Right renal pelvis (tissue), 4 donors: ENCODE data around the gene SMG5. TPM values are rescaled to one million over a fixed set of nuclear protein-coding genes. Genes with fewer than 3 reads are reported as not detected.
"Not testable (repeated sequence)": the region's sequence is repeated elsewhere in the genome, so short reads cannot be mapped to it uniquely, and the experiment has no call there.

Experiments
- DNase-seq, 4 donors: peaks; one replicate each; pipeline ENCODE4 v3.0.0-alpha.2; 2013; ENCODE audit warnings: low read depth in 4 of 4, low spot score in 3 of 4, missing footprints in 1 of 4
- polyA plus RNA-seq, 4 donors: library from polyadenylated mRNA; unstranded; fragments of 120-200 nt; gene quantifications; one replicate each; pipeline ENCODE4 v1.2.1, GENCODE V29; 2013; ENCODE audit not compliant: insufficient read length in 4 of 4

The SMG5 gene, protein sequence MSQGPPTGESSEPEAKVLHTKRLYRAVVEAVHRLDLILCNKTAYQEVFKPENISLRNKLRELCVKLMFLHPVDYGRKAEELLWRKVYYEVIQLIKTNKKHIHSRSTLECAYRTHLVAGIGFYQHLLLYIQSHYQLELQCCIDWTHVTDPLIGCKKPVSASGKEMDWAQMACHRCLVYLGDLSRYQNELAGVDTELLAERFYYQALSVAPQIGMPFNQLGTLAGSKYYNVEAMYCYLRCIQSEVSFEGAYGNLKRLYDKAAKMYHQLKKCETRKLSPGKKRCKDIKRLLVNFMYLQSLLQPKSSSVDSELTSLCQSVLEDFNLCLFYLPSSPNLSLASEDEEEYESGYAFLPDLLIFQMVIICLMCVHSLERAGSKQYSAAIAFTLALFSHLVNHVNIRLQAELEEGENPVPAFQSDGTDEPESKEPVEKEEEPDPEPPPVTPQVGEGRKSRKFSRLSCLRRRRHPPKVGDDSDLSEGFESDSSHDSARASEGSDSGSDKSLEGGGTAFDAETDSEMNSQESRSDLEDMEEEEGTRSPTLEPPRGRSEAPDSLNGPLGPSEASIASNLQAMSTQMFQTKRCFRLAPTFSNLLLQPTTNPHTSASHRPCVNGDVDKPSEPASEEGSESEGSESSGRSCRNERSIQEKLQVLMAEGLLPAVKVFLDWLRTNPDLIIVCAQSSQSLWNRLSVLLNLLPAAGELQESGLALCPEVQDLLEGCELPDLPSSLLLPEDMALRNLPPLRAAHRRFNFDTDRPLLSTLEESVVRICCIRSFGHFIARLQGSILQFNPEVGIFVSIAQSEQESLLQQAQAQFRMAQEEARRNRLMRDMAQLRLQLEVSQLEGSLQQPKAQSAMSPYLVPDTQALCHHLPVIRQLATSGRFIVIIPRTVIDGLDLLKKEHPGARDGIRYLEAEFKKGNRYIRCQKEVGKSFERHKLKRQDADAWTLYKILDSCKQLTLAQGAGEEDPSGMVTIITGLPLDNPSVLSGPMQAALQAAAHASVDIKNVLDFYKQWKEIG
- polyA plus RNA-seq = 10 to 100 TPM; 60.8 to 64.6 (median 62.6) TPM

DNA sequence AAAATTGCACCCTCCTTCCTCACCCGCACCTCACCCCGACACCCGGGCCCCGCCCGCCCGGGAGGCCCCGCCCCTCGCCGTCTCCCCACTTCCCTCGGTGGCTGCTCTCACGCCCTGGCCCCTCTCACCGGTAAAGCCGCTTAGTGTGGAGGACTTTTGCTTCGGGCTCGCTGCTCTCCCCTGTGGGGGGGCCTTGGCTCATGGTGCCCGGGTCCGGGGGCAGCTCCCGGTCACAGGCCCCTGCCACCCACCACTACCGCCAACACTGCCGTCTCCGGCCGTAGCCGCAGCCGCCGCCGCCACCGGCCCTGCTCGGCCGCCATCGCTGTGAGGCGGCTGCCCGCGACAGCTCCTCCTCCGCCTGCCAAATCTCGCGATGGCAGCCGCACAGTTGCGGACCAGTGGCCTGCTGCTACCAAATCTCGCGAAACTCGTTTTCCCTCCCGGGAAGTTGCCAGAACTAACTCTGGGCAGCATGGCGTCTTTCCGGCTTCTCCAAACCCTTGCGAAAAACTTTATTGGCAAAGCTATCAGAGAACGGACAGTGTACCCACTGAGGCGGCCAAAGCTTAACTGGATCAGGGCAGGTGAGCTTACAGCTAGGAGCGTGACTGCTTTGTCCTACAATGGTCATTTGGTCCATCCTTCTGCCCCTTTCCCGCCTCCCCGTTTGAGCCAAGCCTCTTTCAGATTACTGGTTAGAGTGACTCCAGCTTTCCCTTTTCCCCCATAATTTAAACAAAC is at the start of gene SMG5:
Gene SMG5, minus strand, starts transcription at position 347 of the 744 bp plus-strand sequence. Its CDS starts 145 bp downstream, at position 202.
- peak; percentile 95 to 99 (median 98) for DNase-seq

DNA sequence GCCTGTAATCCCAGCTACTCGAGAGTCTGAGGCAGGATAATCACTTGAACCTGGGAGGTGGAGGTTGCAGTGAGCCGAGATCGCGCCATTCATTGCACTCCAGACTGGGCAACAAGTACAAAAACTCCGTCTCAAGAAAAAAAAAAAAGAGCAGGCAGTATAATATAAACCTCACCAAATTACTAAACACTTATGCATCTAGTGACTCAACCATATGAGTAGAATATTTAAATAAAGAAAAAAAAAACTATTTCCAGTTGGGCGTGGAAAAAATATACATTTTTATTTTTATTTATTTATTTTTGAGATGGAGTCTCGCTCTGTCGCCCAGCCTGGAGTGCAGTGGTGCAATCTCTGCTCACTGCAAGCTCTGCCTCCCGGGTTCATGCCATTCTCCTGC is 40.6 kb upstream of the SMG5 start:
- DNase-seq = not testable (repeated sequence)

DNA sequence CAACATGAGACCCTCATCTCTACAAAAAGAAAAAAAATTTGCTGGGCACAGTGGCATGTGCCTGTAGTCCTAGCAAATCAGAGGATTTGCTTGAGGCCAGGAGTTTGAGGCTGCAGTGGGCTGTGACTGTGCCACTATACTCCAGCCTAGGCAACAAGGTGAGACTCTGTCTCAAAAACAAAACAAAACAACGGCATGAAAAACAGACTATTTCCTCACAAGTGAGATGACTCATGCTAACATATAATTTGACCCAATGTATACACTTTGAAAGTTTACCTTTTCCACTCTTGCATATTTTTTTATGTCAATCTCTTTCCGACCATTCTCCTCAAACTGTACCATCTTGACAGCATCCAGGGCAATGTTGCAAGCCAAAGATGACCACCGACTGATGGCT is 37.9 kb upstream of the SMG5 start:
- no peak for DNase-seq

DNA sequence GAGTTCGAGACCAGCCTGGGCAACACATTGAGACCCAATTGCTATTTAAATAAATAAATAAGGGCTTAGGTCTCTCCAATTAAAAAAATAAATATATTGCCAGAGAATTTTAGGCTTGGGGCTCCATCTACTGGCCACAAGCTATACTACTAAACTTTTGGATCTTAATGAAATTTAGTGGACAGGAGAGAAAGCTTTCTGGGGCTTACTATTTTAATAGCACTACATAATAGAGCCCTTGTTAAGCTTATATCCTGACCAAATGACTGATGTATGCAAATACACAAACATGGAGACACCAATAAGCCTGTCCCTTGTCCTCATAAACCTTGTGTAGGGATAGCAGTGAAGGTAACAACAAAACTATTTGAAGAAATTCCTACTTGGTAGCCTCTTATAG is 37.0 kb upstream of the SMG5 start:
- DNase-seq = peak in 1 of 4 donors; percentile 16

DNA sequence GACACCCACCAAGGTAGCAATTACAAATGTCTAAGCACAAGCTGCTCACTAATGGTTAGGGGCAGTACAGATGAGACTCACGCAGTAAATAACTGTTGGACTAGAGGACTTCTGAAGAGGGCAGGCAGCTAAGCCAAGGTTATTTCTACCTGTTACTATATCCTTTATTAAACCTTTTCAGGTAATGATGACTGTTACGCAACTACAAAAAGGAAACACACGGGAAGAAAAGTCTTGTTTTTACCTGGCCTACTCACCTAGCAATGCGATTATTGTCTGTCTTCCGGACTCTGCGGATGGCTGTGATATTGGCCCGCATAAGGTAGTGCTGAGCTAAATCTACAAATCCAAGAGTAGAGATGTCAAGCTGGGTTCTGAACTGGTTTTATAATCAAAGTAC is 34.3 kb upstream of the SMG5 start:
- DNase-seq = no peak

DNA sequence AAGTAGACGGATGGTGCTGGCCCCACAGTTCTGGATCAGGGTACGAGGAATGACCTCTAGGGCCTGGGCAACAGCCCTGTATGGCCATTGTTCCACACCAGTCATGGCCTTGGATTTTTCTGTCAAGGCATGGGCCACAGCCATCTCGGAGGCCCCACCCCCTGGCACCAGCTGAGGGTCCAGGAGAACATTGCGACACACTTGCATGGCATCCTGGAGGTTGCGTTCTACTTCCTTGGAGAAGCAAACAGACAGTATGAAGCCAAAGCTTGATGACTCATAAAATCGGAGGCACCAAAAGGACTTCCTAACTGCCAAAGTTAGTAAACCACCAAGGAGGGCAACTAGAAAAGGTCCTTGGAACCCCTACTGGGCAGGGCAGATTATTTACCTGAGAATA is 28.3 kb upstream of the SMG5 start:
- no peak for DNase-seq

DNA sequence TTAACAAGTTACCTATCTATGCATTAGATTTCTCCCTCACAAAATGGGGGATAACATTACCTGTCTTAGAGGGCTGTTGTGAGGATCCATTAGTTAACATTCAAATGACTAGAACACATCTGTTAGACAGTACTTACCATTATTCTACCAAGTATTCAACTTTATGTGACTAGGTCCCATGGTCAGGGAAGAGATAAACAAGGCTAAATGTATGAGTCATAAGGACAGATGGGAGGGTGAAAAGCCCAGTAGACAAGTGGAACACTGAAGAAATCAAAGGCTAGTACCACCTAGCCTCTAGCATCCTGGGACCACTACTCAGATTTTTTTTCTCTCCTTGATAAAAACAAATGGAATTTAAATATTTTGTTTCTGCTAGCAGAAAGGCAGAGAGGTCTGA is 25.5 kb upstream of the SMG5 start:
- DNase-seq = no peak

DNA sequence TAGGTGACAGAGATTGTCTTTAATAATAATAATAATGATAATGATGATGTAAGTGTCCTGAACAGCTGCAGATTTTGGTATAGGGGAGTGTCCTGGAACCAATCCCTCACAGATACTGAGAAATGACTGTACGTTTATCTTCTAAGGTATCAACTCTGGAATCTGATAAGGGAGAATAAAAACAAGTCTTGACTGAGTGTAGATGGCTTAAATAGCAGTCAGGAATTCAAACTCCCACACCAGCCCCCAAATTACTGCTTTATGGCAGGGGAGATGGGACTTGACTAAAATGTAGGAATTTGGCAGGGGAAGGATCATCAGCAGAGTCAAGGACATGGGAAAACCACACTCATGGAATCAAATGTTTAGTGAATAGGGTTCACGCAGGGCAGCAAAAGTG is 22.6 kb upstream of the SMG5 start:
- no peak for DNase-seq

DNA sequence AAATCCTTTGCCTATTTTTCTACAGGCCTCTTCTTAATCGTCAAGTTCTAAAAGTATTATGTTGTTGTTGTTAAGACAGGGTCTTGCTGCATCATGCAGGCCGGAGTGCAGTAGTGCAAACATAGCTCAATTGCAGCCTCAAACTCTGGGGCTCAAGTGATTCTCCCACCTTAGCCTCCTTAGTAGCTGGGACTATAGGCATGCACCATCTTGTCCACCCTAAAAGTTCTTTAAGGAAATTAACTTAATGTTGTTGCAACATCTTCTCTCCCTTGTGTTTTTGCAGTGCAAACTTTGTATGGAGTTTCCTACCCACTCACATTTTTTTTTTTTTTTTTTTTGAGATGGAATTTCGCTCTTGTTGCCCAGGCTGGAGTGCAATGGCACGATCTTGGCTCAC is 20.6 kb upstream of the SMG5 start:
- DNase-seq = no peak

DNA sequence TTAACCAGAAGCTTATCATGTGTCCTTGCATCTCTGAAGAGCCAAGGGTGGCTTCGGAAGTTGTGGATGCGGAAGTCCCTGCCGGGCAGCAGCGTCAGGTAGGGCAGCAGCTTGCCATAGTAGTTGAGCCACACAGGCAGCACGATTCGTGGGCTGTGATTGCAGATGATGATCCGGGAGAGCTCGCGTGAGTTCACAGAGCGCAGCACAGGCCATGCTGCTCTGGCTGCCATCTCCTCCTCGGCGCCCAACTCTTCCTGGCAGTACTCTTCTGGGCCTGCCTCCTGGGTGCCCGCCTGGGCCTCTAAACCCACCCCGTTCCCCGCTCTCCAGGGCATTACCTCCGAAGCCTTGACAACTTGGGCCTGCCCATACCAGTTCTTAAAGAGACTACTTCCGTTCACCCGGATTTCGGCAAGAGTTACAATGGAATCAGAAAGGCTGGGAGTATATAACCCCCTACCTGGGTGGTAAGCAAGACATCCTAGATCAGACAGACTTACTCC is 16.3 kb upstream of the SMG5 start, which contains the start of gene VHLL:
Gene VHLL, minus strand, starts transcription at position 456 of the 506 bp plus-strand sequence. Its CDS starts 118 bp downstream, at position 338.
- DNase-seq = no peak

DNA sequence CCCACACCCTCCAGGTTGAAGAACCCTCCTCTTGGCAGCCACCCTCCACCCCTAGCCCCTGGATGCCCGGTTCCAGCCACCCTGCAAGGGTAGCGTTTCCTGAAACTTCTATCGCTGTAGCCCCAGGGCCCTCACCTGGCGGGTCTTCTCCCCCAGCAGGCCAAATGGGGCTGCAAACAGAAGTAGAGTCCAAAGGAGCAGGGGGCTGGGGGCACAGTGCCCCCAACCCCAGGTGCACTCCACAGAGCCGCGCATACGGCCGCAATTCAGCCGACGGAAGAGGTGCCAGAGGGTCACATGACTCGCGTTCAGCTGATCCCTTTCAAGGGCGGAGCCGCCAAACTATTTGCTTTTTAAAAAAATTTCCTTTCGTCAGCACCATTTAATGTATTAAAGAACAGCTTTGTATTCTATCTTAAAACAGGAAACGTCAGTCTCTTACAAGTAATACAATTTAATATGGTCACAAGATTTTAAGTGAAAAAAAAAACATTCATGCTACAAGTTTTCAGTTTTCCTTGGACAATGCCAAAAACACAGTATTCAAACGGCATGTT is 12.8 kb upstream of the SMG5 start, which contains the start of gene GLMP:
Gene GLMP, minus strand, starts transcription at position 289 of the 557 bp plus-strand sequence. Its CDS starts 34 bp downstream, at position 255.
- DNase-seq = peak in 1 of 4 donors; percentile 41

DNA sequence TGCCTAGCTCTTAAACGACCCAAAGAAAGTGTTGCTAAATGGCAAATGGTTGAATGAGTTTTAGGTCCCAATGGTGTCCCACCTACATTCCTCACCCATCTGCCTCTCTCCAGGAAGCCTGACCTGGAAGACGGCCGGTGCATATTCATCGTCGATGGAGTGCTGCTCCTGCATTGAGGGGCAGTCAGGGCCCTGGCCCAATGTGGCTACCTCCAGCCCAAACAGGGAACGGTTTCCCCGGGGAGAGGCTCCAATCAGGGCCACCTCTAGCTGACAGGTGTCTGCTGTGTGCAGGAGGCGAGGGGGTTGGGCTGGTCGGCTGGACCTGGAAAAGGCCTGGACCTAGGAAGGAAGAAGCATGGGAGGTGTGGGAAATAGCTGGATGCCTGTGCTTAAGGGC is 11.3 kb upstream of the SMG5 start:
- no peak for DNase-seq

DNA sequence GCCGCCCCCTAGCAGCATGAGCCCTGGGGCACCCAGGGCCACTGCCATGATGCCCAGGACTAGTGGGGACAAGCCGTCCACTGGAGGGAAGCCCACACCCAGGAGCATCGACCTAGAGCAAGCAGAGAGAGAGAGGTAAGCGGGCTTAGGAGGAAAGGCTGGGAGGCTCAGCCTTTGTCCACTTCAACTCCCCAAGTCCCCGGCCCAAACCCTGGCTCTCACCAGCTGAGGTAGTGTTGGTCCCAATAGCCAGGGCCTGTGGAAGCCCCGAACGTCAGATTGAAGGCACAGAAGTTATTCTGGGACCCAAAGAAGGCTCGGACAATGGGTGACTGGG is 10.4 kb upstream of the SMG5 start:
- DNase-seq = no peak

DNA sequence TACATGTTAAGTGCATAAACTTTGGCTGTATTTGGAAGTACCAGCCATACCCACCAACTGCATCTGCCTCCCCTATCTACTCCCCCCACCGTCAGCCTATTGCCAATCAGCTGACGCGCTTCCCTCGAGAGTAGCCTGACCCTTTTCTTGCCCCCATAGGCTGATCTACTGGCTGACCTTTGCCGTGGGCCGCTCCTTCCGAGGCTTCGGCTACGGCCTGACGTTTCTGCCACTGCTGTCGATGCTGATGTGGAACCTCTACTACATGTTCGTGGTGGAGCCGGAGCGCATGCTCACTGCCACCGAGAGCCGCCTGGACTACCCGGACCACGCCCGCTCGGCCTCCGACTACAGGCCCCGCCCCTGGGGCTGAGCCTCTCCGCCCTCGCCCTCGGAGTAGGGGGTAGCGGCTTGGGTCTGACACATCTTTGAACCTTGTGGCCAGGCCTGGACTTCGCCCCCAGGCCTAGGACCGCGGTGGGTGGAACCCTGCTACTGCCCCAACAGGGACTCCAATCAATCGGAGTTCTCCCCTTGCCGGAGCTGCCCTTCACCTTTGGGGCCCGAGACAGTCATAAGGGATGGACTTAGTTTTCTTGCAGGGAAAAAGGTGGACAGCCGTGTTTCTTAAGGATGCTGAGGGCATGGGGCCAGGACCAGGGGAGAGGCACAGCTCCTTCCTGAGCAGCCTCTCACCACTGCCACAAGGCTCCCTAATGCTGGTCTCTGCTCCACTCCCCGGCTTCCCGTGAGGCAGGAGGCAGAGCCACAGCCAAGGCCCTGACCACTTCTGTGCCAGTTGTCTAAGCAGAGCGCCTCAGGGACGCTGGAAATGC is 8.8 kb upstream of the SMG5 start:
- DNase-seq = peak; percentile 55 to 62 (median 58)

DNA sequence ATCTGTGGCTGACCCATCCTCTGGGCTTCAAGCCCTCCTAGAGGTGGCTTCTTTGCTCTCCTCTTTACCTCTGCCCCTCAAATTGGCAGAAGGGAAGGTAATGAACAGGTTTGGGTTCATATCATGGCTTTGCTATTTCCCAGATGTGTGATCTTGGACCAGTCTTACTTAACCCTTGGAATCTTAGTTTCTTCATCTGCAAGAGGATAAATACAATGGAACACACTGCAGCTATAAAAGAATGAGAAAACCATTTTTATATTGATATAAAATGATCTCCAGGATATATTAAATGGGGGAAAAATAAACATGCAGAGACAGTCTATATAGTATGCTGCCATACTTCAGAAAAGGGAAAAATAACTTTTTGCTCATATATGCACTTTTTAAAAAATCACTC is 7.2 kb upstream of the SMG5 start:
- DNase-seq = no peak

DNA sequence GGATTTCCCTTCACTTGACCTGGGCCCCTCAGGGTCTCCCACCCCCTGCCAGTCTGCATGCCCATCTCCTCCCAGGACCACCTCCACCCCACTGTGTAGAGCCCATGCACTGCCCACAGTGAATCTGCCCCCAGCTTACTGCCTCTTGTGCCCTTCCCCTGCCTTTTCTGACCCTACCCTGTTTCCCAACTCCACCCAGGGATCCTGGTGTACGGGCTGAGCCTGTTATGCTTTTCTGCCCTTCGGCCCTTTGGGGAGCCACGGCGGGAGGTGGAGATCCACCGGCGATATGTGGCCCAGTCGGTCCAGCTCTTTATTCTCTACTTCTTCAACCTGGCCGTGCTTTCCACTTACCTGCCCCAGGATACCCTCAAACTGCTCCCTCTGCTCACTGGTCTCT is 3.4 kb upstream of the SMG5 start:
- no peak for DNase-seq

DNA sequence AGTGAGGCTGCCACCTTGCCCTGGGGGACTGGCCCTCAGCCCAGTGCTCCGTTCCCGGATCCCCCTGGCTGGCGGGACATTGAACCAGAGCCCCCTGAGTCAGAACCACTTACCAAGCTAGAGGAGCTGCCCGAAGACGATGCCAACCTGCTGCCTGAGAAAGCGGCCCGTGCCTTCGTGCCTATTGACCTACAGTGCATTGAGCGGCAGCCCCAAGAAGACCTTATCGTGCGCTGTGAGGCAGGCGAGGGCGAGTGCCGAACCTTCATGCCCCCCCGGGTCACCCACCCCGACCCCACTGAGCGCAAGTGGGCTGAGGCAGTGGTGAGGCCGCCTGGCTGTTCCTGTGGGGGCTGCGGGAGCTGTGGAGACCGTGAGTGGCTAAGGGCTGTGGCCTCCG is 2.8 kb upstream of the SMG5 start:
- no peak for DNase-seq

DNA sequence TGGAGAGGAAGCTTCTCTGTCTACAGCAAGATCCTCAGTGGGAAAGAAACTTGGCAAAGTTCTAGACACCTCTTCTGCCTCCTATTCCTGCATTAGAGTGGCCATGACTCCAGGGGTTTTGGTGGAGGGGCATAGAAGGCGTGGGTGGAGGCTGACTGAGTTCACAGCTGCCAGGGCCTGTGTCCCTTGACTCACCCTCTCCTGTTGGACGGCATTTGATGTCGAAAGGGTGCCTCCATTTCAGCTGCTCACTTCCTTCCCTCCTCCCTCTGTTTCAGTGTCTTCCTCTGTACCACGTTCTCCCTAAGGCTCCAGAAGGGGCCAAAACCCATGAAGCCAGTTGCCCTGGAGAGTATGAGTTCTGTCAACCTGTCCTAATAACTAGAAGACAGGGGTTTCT is 2.1 kb upstream of the SMG5 start:
- no peak for DNase-seq

DNA sequence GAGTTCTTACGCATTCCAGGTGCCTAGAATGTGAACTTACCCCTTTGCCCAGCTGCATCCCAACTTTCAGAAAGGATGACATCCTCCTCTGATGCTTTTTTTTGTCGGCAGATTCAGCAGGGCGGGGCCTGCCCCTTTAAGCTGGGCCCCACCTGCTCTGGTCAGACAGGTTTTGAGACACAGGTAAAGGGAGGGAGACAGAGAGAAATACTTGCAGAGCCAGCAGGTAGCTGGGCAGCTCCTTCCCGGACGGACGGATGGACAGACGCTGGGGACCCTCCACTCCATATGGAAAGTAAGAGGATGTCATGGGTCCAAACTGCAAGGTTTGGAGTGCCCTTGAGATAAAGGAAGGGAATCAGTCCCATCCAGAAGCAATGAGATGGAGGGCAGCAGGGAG is 1.5 kb upstream of the SMG5 start, which contains the start of gene TMEM79:
Gene TMEM79, plus strand, starts transcription at position 214 of the 400 bp plus-strand sequence. CDS start 902 bp downstream, outside the sequence.
- no peak for DNase-seq
